ENCODE measurements around the gene LIN28B.

The LIN28B gene

DNA sequence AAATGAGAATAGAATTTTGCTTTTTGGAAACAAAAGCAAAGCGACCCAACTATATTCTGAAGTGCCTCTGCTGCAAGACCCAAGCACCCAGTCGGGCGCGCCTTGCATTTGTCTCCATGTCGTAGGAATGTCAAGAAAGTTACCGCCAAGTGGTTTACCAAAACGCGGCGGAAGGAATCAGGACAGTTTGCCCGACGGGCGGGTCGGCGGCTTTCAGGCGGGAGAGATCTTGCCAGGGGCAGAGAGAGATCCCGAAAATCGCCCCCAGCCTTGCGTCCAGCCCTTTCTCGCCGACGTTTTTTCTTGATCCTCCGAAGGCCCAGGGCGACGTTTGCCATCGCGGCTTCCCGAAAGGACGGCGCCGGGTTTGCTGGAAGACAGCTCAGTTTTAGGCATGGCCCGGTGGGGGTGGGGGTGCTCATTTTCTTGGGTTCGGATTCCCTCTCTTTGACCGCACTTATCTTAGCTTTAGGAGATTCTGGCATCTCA is 4.0 kb upstream of the LIN28B start:
- TF ChIP-seq, protein P1, sequence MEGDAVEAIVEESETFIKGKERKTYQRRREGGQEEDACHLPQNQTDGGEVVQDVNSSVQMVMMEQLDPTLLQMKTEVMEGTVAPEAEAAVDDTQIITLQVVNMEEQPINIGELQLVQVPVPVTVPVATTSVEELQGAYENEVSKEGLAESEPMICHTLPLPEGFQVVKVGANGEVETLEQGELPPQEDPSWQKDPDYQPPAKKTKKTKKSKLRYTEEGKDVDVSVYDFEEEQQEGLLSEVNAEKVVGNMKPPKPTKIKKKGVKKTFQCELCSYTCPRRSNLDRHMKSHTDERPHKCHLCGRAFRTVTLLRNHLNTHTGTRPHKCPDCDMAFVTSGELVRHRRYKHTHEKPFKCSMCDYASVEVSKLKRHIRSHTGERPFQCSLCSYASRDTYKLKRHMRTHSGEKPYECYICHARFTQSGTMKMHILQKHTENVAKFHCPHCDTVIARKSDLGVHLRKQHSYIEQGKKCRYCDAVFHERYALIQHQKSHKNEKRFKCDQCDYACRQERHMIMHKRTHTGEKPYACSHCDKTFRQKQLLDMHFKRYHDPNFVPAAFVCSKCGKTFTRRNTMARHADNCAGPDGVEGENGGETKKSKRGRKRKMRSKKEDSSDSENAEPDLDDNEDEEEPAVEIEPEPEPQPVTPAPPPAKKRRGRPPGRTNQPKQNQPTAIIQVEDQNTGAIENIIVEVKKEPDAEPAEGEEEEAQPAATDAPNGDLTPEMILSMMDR (IDR thresholded peaks at IDR 0.05) = no peak

DNA sequence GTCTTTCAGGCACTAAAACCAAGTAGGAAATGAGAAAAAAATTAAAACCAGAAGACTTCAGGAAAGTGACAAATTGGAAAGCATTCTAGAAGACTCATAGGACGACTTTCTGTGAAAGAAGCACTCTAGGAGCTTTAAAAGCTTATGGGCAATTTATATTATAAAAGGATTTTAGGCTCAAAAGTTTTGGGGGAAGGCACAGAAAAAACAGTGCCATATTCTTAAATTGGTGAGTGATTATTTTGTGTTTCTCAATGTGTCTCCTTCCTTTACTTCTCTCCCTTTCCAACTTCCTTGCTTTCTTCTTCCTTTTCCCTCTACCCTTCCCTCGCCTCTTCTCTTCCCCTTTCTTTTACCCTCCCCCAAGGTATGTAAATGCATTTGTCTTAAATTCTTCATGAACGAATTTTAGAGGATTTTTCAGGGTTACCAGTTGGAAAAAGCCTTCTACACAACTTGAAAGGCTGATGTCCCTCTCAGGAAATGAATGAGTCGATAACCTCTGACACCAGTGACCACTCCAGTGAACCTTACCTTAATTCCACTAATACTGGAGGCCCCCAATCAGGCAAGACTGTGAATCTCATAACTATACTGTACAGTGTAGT is 2.6 kb upstream of the LIN28B start:
- TF ChIP-seq, protein P1 (IDR thresholded peaks at IDR 0.05) = no peak

DNA sequence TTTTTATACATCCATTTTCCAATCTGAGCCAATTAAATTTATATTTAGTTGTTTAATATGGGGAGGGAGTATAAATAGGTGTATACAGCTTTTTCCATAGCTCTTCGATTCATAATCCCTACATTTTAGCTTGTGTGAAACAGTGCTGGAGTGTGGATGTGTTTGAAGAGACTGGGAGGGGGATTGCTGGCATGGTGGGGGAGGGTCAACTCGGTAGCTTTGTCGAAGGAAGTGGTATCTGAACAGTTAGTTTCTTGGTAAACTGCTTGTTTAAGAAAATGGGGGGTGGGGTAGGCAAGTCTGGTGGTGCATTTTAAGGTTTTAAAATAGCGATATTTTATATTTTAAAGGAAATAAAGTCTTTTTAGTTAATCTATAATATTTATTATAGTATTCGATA is 1.4 kb upstream of the LIN28B start:
- TF ChIP-seq, protein P1 (IDR thresholded peaks at IDR 0.05) = no peak

DNA sequence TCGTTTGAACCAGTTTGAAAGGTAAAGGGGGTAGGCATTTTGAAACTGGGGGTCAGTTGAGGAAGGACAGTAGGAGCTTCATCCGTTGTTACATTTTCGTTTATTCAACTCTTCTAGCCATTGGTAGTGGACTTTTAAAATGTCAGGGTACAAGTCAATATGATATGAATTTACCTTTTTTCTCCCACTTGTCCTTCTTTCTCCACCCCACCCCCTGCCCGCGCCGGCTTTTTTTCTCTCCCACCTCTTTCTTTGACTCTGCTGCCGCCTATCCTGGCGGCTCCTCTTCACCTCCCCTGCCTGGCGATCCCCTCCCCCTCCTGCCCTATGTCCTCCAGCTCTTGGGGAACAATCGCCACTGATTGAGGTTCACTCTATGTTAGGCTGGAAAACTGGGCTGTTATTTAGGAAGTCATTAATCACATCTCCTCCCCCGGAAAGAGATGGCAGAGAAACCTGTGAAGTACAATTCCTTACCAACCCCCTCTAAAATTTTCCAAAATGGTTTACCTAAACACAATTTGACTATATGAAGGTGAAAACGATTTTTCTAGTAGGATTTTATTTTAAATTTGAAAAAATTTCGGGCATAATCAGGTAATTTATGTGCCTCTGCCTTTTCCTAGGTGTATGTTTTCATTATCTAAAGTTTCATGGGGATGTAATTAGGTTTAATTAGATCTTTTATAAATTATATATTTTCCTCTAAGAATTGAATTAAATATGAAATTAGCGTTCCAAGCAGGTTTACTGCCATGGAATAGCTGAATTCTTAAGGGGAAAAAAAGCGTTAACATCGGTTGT is 778 bp upstream of the LIN28B start:
- TF ChIP-seq, protein P1 (IDR thresholded peaks at IDR 0.05) = no peak

DNA sequence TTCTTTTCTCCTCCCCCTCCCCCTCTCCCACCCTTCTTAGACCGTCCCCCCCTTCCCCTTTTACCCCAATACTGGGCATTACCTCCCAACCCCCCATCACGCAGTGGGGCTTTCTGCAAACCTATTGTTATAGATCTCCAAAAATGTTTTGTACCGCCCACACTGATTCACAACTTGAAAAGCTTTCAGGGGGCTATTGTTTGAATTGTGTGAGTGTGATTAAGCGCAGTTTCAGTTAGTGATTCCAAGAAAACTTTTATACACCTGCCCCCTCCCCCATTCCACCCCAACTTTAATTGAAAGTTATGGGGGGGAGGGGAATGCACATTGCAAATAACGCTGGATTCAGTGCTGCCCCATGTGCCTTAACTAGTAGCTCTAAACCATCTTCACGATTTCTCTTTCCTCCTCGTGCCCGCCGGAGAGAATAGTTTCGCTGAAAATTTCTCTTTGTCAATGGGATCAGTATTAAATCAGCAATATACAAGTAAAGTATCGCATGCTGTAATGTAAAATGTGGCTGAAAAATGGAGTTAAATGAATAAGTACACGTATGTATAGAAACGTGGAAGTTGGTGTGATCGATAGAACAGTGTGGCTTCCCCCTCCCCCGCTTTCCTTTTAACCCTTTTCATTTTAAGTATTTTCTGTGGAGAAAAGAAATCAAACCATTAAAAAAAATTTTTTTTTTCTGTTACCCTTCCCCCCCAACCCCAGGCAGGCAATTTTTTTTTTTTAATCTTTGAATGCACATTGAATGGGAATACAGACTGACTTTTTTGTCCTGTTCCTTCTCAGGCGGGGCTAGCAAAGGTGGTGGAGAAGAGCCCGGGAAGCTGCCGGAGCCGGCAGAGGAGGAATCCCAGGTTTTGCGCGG is 632 bp downstream of the LIN28B start:
- TF ChIP-seq, protein P1 (IDR thresholded peaks at IDR 0.05) = no peak

DNA sequence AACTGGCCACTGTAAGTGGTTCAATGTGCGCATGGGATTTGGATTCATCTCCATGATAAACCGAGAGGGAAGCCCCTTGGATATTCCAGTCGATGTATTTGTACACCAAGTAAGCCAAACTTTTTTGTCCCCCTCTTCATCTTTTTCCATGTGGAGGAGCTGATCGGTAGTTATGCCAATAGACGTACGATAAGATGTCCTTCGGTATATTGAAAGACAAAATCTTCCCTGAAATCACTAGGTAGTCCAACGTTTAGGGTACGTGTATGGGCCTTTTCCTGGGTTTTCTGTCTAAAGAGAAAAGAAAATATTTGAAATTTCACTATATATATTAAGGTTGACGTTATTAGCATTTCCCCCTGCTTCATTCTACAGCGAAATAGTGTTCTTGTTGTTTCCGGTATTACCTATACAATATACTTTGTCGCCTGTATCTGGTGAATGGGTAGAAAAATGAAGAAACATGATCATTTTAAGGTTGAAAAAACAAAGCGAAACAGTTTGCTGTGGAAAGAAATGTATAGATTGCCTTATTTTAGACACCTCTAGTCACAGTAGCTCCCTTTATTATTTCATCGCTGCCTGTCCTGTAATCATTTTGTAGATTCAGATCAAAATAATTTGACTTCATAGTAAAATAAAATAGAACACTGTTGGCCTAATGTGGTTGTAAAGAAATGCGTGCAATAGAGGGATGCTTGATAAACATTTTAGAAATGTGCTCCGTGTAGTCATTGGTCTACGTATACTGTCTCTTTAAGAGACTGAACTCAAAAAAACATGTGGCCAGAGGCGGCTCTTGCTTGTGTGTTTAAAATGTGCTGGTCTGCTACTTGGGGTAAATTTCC is 1.5 kb downstream of the LIN28B start:
- TF ChIP-seq, protein P1 (IDR thresholded peaks at IDR 0.05) = no peak
